GM12872 (cell line): ENCODE measurements around the gene FOXP1.

Experiments
- CTCF ChIP-seq: IDR thresholded peaks from 3 replicates; pipeline ENCODE4 v1.5.1; 2011; ENCODE audit warnings: low read depth, mild to moderate bottlenecking, low read length, moderate library complexity; ENCODE audit not compliant: insufficient read depth

Gene FOXP1

GRCh38 chr3:71162221-71162620, 421.3 kb downstream of the FOXP1 start:
- TF ChIP-seq CTCF: no peak

GRCh38 chr3:71160785-71161546, 422.6 kb downstream of the FOXP1 start:
- TF ChIP-seq CTCF: no peak

- TF ChIP-seq CTCF: no peak
Observed at GRCh38 chr3:71156062-71156665, 427.4 kb downstream of the FOXP1 start.

GRCh38 chr3:71154846-71155245, 428.7 kb downstream of the FOXP1 start:
- TF ChIP-seq CTCF: no peak

GRCh38 chr3:71153713-71154112, 429.8 kb downstream of the FOXP1 start:
- no peak for TF ChIP-seq CTCF

GRCh38 chr3:71152892-71153265, 430.6 kb downstream of the FOXP1 start:
- TF ChIP-seq CTCF: no peak

- no peak for TF ChIP-seq CTCF
Observed at GRCh38 chr3:71152039-71152891, 431.3 kb downstream of the FOXP1 start.
